Activated naive CD8-positive, alpha-beta T cell treated with anti-CD3 and anti-CD28 coated beads, Interleukin-2, amount 50 U/mL, for 16 hours (primary cell): ENCODE data around the gene OTUB1.
"Not testable (repeated sequence)": the region's sequence is repeated elsewhere in the genome, so short reads cannot be mapped to it uniquely, and the experiment has no call there.

Experiments
- DNase-seq: peaks from one replicate; pipeline ENCODE4 v3.0.0-alpha.2; 2020; ENCODE audit warnings: low read depth, low spot score

The OTUB1 gene

GRCh38 chr11:64042301-64042700, 56.1 kb downstream of the OTUB1 start:
- DNase-seq, result no peak

GRCh38 chr11:64043545-64043944, 57.3 kb downstream of the OTUB1 start:
- no peak for DNase-seq

- no peak for DNase-seq
Measured at GRCh38 chr11:64044730-64045393, 58.6 kb downstream of the OTUB1 start.

GRCh38 chr11:64045700-64046099, 59.5 kb downstream of the OTUB1 start:
- no peak for DNase-seq

GRCh38 chr11:64047373-64047772, 61.1 kb downstream of the OTUB1 start:
- DNase-seq, result not testable (repeated sequence)
